Activated CD4-positive, CD25-positive, alpha-beta regulatory T cell treated with anti-CD3 and anti-CD28 coated beads, Interleukin-2, amount 50 U/mL, for 24 hours (primary cell): Measurements from ENCODE around the gene CLGN.

ENCODE experiments used
- ATAC-seq, 2 donors: fragments of 150-1000 bp; cut with Tn5 transposase; one replicate each; pipeline ENCODE4 v1.10.0; 2021; ENCODE audit warnings: mild to moderate bottlenecking in 1 of 2, moderate library complexity in 1 of 2

The CLGN gene

GRCh38 chr4:140373328-140374129 lies 53.9 kb downstream of the CLGN start, which contains the start of gene SCOC:
TSS of gene SCOC (plus strand) at chr4:140373646. CDS start at chr4:140379171, 5,525 bp downstream.
- peak; percentile 95 to 96 for ATAC-seq

GRCh38 chr4:140372751-140373327 lies 54.6 kb downstream of the CLGN start:
- peak; percentile 58 to 60 for ATAC-seq

- ATAC-seq = no peak
Observed at GRCh38 chr4:140368686-140369085, 58.8 kb downstream of the CLGN start.

- no peak for ATAC-seq
Observed at GRCh38 chr4:140367738-140368137, 59.7 kb downstream of the CLGN start.

GRCh38 chr4:140363558-140363957 lies 63.9 kb downstream of the CLGN start:
- ATAC-seq = no peak

GRCh38 chr4:140363051-140363450 lies 64.4 kb downstream of the CLGN start:
- no peak for ATAC-seq

- no peak for ATAC-seq
Observed at GRCh38 chr4:140361099-140361498, 66.3 kb downstream of the CLGN start.

GRCh38 chr4:140359562-140360427 lies 67.7 kb downstream of the CLGN start:
- ATAC-seq = peak; percentile 81 to 82

- ATAC-seq = no peak
Observed at GRCh38 chr4:140358281-140358680, 69.2 kb downstream of the CLGN start.

GRCh38 chr4:140357868-140358267 lies 69.6 kb downstream of the CLGN start:
- ATAC-seq = no peak

- ATAC-seq = no peak
Observed at GRCh38 chr4:140355288-140355687, 72.2 kb downstream of the CLGN start.

GRCh38 chr4:140353786-140354185 lies 73.7 kb downstream of the CLGN start:
- ATAC-seq = no peak

GRCh38 chr4:140351093-140352075 lies 76.1 kb downstream of the CLGN start:
- no peak for ATAC-seq

GRCh38 chr4:140349816-140350215 lies 77.6 kb downstream of the CLGN start:
- ATAC-seq = no peak

GRCh38 chr4:140346136-140346535 lies 81.3 kb downstream of the CLGN start:
- ATAC-seq = no peak

- ATAC-seq = no peak
Observed at GRCh38 chr4:140344621-140345020, 82.8 kb downstream of the CLGN start.

- no peak for ATAC-seq
Observed at GRCh38 chr4:140344101-140344500, 83.3 kb downstream of the CLGN start.

GRCh38 chr4:140343303-140343702 lies 84.1 kb downstream of the CLGN start:
- ATAC-seq = no peak

- no peak for ATAC-seq
Observed at GRCh38 chr4:140342620-140343019, 84.8 kb downstream of the CLGN start.
